Activated T-helper 17 cell treated with anti-CD3 and anti-CD28 coated beads, Interleukin-2, amount 50 U/mL, for 72 hours (primary cell): ENCODE results near the gene C1orf74. TPM values are rescaled to one million over a fixed set of nuclear protein-coding genes. Genes with fewer than 3 reads are reported as not detected.

Experiments
- ATAC-seq: fragments of 150-1000 bp; cut with Tn5 transposase; replicated peaks from 2 replicates; pipeline ENCODE4 v1.10.0; 2021; ENCODE audit warnings: mild to moderate bottlenecking, moderate library complexity
- H3K27ac Mint-ChIP-seq: one replicate; pipeline ENCODE4 v1.8.0; 2022; ENCODE audit warnings: mixed read lengths
- H3K27me3 Mint-ChIP-seq: one replicate; pipeline ENCODE4 v1.8.0; 2022; ENCODE audit warnings: mixed read lengths
- H3K36me3 Mint-ChIP-seq: one replicate; pipeline ENCODE4 v1.8.0; 2022; ENCODE audit warnings: low read depth, mild to moderate bottlenecking, mixed read lengths
- H3K4me1 Mint-ChIP-seq: one replicate; pipeline ENCODE4 v1.8.0; 2022; ENCODE audit warnings: mixed read lengths
- H3K4me3 Mint-ChIP-seq: one replicate; pipeline ENCODE4 v1.8.0; 2022; ENCODE audit warnings: mild to moderate bottlenecking, mixed read lengths
- H3K9me3 Mint-ChIP-seq: one replicate; pipeline ENCODE4 v1.8.0; 2022; ENCODE audit warnings: mixed read lengths
- total RNA-seq, 2 donors: library from RNA; stranded (reverse); gene quantifications; one replicate each; pipeline ENCODE4 v1.2.3, GENCODE V29; 2022

The C1orf74 gene
- total RNA-seq, 2 donors from 2014 or later: 2.5 to 3.8 TPM

DNA sequence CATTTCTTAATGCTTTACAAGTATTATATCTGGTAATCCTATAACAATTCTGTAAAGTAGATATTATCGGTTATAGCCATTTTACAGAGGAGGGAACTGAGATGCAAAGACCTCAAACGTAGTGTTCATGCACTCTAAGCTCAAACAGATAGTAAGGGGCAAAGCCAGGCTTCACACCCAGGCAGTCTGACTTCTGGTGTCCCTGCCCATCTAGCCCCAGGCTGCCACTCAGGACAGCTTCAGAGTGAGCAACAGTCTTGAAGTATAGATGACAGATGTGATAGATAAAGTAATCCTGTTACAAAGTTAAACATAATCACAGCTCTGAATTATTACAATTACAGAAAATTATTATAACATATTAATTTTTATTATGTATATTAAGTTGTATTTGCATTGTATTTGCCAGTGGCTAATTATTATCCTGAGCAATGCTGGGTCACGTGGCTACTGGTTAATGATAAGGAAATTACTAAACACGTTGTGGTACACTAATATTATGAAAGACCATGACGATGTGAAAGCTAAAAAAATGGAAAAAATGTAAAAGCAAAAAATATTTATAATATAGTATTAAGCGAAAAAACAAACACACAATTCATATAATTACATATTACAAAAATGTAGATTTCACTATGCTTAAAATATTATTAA lies 34.6 kb downstream of the C1orf74 start:
- Mint-ChIP-seq H3K4me1 (peaks cover 38% of the 10 kb centered on the region), H3K9me3 (no peaks in the 10 kb centered on the region), H3K36me3 (no peaks in the 10 kb centered on the region), H3K4me3 (peak overlapping the region; percentile 81), H3K27ac (peak overlapping the region; percentile 96), H3K27me3 (no peaks in the 10 kb centered on the region)
- no peak for ATAC-seq

DNA sequence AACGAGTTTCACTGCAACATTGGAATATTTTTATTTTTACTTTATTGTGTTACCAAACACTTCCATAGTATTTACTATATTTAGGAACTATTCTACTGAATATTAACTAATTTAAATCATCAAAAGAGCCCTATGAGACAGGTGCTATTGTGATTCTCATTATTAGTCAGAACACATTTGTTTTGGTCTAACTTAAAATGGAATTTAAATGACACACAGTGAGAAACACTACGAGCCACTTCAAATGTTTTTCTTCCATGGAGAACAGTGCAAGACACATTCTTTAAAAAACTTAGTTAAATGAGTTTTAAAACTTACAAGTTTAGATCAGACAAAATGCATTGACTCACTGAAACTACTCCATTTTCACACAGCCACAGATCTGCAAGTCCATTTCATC lies 35.2 kb downstream of the C1orf74 start:
- H3K4me1 Mint-ChIP-seq: peaks cover 38% of the 10 kb centered on the region
- H3K27ac Mint-ChIP-seq: peak overlapping the region; percentile 96
- H3K4me3 Mint-ChIP-seq: peak overlapping the region; percentile 77
- H3K9me3 Mint-ChIP-seq: no peaks in the 10 kb centered on the region
- peak; percentile 3 for ATAC-seq
- no peaks in the 10 kb centered on the region for H3K36me3 Mint-ChIP-seq
- H3K27me3 Mint-ChIP-seq: no peaks in the 10 kb centered on the region

DNA sequence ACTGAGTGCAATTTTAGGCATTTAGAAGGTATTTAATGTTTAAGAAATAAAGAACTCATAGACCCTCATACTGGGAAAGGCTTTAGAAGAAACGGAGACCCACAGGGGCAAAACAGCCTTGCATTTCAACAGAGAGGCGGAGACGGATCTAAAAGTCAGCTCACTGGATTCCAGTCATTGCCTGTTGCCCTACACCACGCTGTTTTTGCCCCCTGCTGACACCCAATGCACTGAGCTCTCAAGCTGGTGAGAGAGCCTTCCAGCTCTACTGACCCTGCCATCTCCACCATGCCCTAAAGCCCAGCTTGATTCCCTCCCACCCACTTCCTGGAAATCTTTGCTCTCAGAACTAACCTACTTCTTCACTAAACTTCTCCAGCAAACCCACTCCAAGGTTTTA lies 35.7 kb downstream of the C1orf74 start:
- peak overlapping the region; percentile 62 for H3K4me3 Mint-ChIP-seq
- no peaks in the 10 kb centered on the region for H3K27me3 Mint-ChIP-seq

DNA sequence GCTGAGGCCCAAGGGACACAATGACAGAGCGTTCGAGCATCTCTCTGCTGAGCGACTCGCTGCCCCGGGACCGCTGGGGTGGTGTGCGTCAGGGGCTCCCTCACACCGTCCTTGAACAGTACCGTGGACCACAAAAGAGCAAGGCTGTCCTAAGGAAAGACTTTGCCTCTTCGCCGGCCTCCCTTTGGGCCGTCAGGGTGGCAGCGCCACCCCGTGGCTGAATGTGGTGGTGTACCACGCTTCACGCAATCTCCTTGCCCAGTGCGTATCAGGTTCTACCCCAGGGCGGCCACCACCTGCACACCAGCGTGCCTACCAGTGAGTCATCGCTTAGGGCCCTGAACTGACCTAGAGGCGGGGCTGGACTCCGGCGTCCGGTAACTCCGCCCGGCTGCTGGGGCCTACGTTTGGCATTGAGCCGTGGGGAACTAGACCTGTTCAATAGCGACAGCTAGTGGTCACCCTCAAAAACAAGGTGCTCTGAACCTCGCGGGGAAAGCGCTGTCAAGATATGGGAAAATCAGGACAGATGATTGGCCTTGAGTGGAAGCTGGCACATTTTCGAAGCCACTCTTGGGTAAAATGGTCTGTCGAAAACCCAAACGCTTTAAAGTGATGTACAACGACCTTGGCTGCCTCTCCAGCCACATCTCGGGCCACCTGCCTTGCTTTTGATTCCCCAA lies 36.6 kb downstream of the C1orf74 start:
- H3K4me3 Mint-ChIP-seq: peak overlapping the region; percentile 62
- H3K4me1 Mint-ChIP-seq: peaks cover 43% of the 10 kb centered on the region
- no peaks in the 10 kb centered on the region for H3K27me3 Mint-ChIP-seq
- no peaks in the 10 kb centered on the region for H3K36me3 Mint-ChIP-seq
- ATAC-seq: peak; percentile 79
- H3K9me3 Mint-ChIP-seq: no peaks in the 10 kb centered on the region
- H3K27ac Mint-ChIP-seq: peak overlapping the region; percentile 87

More for the DNA sequence above, 35.7 kb downstream of the C1orf74 start:
- Mint-ChIP-seq H3K9me3 (no peaks in the 10 kb centered on the region), H3K36me3 (no peaks in the 10 kb centered on the region), H3K27ac (peak overlapping the region; percentile 87), H3K4me1 (peaks cover 38% of the 10 kb centered on the region)
- no peak for ATAC-seq

DNA sequence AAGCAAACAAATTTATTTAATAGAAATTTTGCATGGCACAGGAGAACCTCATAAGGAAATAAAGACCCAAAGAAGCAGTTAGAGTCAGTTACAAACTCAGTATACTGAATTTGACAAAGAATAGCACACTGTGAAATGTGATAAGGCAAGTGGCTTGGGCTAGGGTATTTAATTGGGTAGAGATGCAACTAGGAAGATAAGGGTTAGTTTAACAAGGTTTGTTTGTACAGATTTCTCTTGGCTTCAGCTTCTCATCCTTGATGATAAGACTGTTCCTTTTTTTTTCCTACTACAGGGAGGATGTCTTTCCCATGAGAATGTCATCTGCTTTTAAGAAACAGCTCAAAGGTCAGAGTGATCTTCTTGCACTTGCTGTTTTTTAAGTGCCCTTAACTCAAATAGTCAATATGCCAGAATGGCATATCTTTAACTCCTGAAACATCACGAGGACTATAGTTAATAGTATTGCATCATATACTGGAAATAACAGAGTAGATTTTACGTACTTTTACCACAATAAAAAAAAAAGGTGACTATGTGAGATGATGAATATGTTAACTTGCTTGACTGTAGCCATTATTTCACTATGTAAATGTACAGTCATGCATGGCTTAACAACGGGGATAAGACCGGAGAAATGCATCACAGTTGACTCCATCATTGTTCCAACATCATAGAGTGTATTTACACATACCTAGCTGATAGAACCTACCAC lies 37.8 kb downstream of the C1orf74 start:
- H3K4me3 Mint-ChIP-seq: peak overlapping the region; percentile 62
- no peaks in the 10 kb centered on the region for H3K27me3 Mint-ChIP-seq
- peak overlapping the region; percentile 87 for H3K27ac Mint-ChIP-seq

DNA sequence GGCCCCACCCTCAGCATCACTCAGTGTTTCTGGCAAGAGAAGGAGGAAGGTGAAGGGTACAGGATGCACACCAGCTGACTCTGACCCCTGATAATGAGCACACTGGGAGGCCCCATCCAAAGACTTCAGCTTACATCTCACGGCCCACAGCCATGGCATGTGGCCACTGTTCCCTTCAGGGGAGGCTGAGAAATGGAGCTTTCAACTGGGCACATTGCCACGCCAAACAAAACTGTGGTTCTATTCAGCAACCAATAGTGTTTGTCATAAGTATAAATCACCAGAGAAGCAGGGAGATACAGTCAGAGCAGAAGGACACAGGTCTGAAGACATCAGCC lies 41.2 kb downstream of the C1orf74 start:
- H3K27ac Mint-ChIP-seq: peak overlapping the region; percentile 73
- no peaks in the 10 kb centered on the region for H3K27me3 Mint-ChIP-seq
- peak; percentile 5 for ATAC-seq
- no peaks in the 10 kb centered on the region for H3K36me3 Mint-ChIP-seq
- peak overlapping the region; percentile 62 for H3K4me3 Mint-ChIP-seq
- H3K9me3 Mint-ChIP-seq: no peaks in the 10 kb centered on the region
- H3K4me1 Mint-ChIP-seq: peaks cover 26% of the 10 kb centered on the region

More for the DNA sequence above, 37.8 kb downstream of the C1orf74 start:
- Mint-ChIP-seq H3K4me1 (peaks cover 43% of the 10 kb centered on the region), H3K9me3 (no peaks in the 10 kb centered on the region), H3K36me3 (no peaks in the 10 kb centered on the region)
- ATAC-seq: no peak

DNA sequence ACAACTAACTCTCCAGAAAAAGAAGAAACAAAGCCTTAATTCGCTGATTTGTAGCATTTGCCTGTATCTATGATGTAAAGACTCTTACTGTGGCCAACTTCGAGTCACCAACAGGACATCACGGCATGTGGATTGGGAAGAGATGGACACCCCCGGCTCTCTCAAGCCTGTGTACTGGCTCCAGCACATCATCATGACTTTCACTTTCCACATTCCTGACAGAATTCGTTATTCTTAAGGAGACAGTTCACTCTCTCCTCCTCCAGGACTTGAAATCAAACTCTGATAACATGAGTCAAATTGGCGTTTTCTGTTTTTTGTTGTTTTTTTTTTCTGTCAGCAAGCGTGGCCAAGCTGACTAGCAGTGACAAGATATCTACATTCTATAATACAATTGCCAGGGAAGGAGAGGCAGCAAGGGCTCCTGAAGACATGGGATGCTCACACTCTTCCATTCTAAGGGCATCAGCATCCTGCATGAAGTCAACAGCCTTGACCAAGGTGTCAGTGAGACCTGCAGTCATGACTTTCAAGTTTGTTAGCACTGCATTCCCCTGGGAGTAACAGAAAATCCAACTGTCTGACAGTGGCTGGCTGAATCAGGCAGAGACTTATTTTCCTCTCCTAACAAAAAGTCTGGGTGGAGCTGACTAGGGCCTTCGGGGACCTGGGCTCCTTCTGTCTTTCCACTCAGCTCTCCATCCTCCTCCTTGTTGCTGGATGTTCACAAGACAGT lies 41.8 kb downstream of the C1orf74 start:
- H3K9me3 Mint-ChIP-seq: no peaks in the 10 kb centered on the region
- no peaks in the 10 kb centered on the region for H3K36me3 Mint-ChIP-seq
- no peak for ATAC-seq
- H3K4me1 Mint-ChIP-seq: peaks cover 23% of the 10 kb centered on the region
- peak overlapping the region; percentile 73 for H3K27ac Mint-ChIP-seq
- peak overlapping the region; percentile 62 for H3K4me3 Mint-ChIP-seq
- no peaks in the 10 kb centered on the region for H3K27me3 Mint-ChIP-seq

DNA sequence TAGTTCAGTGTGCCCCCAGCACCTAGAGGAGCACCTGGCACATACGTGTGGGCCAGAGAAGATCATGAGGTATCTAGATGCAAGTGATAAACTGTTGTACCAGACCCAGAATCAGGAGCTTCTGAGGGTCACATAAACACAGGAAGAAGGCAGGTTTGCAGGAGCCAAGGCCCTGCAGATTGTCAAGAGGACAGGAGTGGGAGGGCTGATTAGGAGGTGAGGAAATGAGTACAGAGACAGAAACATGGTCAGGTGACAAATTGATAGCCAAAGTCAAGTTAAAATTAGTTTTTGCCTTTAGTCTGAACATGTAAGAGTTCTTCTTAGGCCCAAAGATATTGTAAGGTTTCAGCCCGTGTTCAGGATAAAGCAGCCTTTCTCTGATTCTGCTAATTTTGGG lies 42.5 kb downstream of the C1orf74 start:
- peak overlapping the region; percentile 62 for H3K4me3 Mint-ChIP-seq
- H3K27ac Mint-ChIP-seq: peak overlapping the region; percentile 73
- H3K9me3 Mint-ChIP-seq: peaks cover 3% of the 10 kb centered on the region
- H3K27me3 Mint-ChIP-seq: no peaks in the 10 kb centered on the region
- no peak for ATAC-seq
- no peaks in the 10 kb centered on the region for H3K36me3 Mint-ChIP-seq
- peaks cover 27% of the 10 kb centered on the region for H3K4me1 Mint-ChIP-seq

DNA sequence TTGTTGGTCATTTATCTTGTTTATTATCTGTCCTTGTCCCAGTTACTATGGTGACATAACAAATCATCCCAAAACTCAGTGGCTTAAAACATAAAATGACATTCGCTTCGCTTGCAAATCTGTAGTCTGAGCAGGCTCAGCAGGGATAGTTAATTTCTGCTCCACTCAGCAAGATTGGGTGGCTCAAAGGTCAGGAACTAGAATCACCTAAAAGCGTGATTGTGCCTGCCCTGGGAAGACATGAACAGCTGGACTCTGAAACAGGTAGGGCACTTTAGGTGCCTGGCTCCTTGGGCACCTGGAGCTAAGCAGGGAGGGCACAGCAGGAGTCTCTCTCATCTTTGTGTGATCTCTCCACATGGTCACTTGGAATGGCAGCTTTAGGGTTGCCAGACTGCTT lies 43.2 kb downstream of the C1orf74 start:
- Mint-ChIP-seq H3K9me3 (peaks cover 3% of the 10 kb centered on the region), H3K4me1 (peaks cover 27% of the 10 kb centered on the region), H3K4me3 (peak overlapping the region; percentile 62), H3K27me3 (no peaks in the 10 kb centered on the region), H3K27ac (peak overlapping the region; percentile 73), H3K36me3 (no peaks in the 10 kb centered on the region)
- no peak for ATAC-seq

DNA sequence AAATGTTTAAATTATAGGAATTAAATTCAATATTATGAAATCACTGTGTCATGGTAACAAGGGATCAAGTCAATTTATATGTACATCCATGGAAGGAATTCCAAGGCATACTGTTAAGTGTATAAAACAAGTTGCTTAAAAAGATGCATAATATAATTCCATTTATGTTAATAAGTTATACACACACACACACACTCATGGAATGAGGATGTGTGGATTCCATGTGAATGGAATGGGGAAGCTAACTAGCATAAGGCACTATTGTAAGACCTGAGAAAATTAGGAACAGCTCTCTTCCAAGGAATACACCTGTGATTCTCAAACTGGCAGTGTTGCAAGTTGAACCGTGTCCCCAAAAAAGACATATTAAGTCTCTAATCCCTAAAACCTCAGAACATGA lies 46.1 kb downstream of the C1orf74 start:
- Mint-ChIP-seq H3K36me3 (peaks cover 2% of the 10 kb centered on the region), H3K4me3 (no peak overlapping the region), H3K27me3 (no peaks in the 10 kb centered on the region), H3K4me1 (peaks cover 41% of the 10 kb centered on the region), H3K27ac (no peak overlapping the region), H3K9me3 (peaks cover 3% of the 10 kb centered on the region)
- no peak for ATAC-seq

DNA sequence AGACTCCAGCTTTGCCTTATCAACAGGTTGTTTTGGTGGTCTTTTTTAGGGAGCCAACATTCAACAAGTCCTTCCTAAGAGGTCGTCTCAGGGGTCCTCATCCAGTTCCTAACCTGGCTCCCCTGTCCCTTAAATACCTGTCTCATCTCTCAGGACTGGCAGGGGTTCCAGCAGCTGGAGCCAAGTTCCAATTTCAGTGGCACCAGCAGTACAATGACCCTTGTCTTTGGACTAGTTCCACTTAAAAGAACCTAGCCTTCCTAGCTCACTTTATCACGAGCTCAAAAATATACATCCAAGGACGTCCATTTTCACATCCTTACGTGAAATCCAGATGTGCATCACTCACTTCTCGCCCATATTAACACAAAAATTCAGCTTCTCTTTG lies 47.2 kb downstream of the C1orf74 start:
- ATAC-seq: no peak
- peaks cover 8% of the 10 kb centered on the region for H3K36me3 Mint-ChIP-seq
- H3K4me1 Mint-ChIP-seq: peaks cover 41% of the 10 kb centered on the region
- peak overlapping the region; percentile 73 for H3K27ac Mint-ChIP-seq
- peaks cover 6% of the 10 kb centered on the region for H3K9me3 Mint-ChIP-seq
- H3K4me3 Mint-ChIP-seq: peak overlapping the region; percentile 52
- H3K27me3 Mint-ChIP-seq: no peaks in the 10 kb centered on the region

DNA sequence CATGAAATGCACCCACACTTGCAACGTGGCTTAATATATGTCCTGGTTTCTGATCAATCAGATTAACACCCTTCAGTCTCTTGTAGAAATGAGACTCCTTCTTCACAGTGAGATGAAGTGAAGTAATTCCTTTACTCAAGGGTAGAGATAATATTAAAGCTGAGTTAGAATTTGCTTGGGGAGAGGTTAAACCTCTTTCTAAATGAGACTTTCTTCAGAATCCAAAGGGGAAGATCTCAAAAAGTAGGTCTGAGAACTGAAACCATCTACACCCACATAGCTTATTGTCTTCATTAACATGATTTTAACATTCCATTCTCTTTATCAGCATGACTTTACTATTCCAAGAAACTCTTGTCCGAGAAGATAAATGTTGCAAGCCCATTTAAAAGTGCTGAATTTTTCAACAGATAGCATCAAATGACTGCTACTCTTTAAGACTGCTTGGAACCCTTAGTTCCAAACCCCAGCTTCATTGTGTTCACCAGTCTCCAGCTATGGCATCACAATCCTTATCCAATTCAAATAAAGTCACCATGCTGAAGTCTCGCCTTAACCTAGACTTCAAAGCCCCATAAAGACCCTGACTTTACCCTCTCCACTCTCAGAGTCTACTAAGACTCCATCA lies 47.8 kb downstream of the C1orf74 start:
- Mint-ChIP-seq H3K27ac (peak overlapping the region; percentile 73), H3K4me3 (peak overlapping the region; percentile 52), H3K27me3 (no peaks in the 10 kb centered on the region), H3K4me1 (peaks cover 36% of the 10 kb centered on the region), H3K9me3 (peaks cover 6% of the 10 kb centered on the region), H3K36me3 (peaks cover 8% of the 10 kb centered on the region)
- ATAC-seq: peak; percentile 79

DNA sequence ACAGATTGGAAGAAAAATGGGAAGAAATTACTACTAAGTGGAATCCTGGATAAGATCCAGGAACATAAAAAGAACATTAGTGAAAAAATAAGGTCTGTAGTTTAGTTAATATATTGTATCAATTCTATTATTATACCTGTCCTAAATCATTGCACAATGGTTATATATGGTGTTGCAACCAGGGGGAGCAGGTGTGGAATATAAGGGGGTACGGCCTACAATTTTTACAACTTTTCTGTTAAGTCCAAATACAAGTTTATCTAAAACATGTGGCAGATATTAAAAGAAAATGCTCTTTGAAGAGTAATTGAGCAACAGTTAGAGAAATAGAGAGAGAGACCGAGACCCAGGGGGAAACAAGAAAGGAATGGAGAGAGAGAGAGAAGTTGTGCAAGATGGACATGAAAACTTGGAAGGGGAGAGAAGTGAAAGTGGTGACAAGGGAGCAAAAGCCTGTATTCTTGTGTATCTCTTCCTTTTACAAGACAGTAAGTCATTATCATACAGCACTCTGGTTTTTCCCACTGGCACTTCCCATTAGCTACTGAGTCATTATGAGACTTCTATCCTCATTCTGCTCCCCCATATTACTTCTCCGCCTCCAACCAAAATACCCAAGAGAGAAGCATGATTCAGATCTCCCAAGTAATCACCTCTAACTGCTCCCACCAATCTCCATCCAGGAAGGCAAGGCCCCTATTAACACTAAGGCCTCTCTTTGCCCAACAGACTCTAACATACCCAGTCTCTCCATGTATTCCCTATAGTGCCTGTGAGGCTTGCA lies 50.8 kb downstream of the C1orf74 start:
- Mint-ChIP-seq H3K27me3 (no peaks in the 10 kb centered on the region), H3K27ac (peak overlapping the region; percentile 28), H3K36me3 (peaks cover 8% of the 10 kb centered on the region), H3K4me1 (peaks cover 34% of the 10 kb centered on the region), H3K4me3 (peak overlapping the region; percentile 32), H3K9me3 (peaks cover 6% of the 10 kb centered on the region)
- peak; percentile 65 for ATAC-seq
